Spleen (tissue), 7 donors: ENCODE results near the gene APP.

ENCODE experiments used
- POLR2A ChIP-seq, 3 donors: fragments of 450-650 bp; IDR thresholded peaks; one replicate each; pipeline ENCODE4 v1.5.1; 2017; ENCODE audit warnings: antibody characterized with exemption in 3 of 3, mild to moderate bottlenecking in 1 of 3
- POLR2AphosphoS5 ChIP-seq, 3 donors: sonication (generic); formaldehyde crosslinking; IDR thresholded peaks; one replicate each; pipeline ENCODE4 v1.5.1; 2017; ENCODE audit warnings: antibody characterized with exemption in 3 of 3
- TF ChIP-seq, protein P1 (sequence below), 11 experiments: fragments of 200-600 bp in 7 of 11; fragments of 450-650 bp in 4 of 11; sonication (generic) in 4 of 11; IDR thresholded peaks in 8 of 11; conservative IDR thresholded peaks in 3 of 11; 1 replicate in 7 of 11; 2 replicates in 4 of 11; pipeline versions ENCODE4 v1.4.0 to v1.8.0; 2016 to 2021; ENCODE audit warnings: antibody characterized with exemption in 11 of 11, inconsistent platforms in 4 of 11, mild to moderate bottlenecking in 1 of 11
- donor health status: DM: no; HTN: no; CAD: no; lungs with moderate emphysema.
- donor health status: DM: no; HTN: no; CAD: no.
- donor health status: DM: no; HTN: no; CAD: no.

DNA sequence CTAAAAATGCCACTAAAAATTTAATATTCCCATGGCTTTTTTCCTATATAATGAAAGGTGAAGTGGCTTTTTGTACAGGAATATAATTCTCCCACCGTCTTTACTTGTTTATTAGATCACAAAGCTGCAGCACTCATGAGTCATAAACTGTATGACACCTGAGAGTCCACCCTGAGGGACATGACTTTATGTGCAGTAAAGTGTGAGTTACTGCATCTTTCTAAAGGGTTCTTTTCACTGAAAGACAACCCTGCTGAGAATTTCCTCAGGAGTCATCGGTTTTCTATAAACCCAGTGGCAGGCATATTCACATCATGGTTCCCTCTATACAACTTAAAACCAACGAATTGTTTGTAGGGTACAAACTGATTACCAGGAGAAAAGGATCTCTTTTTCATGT, 77.4 kb downstream of the APP start:
- TF ChIP-seq POLR2A (IDR thresholded peaks at IDR 0.05) = no peak
- TF ChIP-seq, protein P1, sequence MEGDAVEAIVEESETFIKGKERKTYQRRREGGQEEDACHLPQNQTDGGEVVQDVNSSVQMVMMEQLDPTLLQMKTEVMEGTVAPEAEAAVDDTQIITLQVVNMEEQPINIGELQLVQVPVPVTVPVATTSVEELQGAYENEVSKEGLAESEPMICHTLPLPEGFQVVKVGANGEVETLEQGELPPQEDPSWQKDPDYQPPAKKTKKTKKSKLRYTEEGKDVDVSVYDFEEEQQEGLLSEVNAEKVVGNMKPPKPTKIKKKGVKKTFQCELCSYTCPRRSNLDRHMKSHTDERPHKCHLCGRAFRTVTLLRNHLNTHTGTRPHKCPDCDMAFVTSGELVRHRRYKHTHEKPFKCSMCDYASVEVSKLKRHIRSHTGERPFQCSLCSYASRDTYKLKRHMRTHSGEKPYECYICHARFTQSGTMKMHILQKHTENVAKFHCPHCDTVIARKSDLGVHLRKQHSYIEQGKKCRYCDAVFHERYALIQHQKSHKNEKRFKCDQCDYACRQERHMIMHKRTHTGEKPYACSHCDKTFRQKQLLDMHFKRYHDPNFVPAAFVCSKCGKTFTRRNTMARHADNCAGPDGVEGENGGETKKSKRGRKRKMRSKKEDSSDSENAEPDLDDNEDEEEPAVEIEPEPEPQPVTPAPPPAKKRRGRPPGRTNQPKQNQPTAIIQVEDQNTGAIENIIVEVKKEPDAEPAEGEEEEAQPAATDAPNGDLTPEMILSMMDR (IDR thresholded peaks at IDR 0.05 in 8 of 11, conservative IDR thresholded peaks at IDR 0.05 in 3 of 11) = no peak
- TF ChIP-seq POLR2AphosphoS5 (IDR thresholded peaks at IDR 0.05) = no peak
